ENCODE data around the gene RTN4. TPM values are rescaled to one million over a fixed set of nuclear protein-coding genes. Genes with fewer than 3 reads are reported as not detected.

RTN4 gene
- total RNA-seq, 1 donor from 2014 or later = 414 TPM

GRCh38 chr2:54957321-54957999 lies 92.8 kb downstream of the RTN4 start:
- H3K36me3 ChIP-seq (ENCODE audit: control insufficient read depth in 3 of 3, insufficient read depth in 3 of 3, low read length in 3 of 3) = no peaks in the 10 kb centered on the region
- no peak overlapping the region for H3K27ac ChIP-seq (ENCODE audit: low read depth, low read length)
- no peak overlapping the region for H3K4me3 ChIP-seq (ENCODE audit: low read length in 3 of 3)
- H3K4me1 ChIP-seq (ENCODE audit: control insufficient read depth in 3 of 3, insufficient read depth in 3 of 3, low read length in 3 of 3) = peaks cover 2 to 6% (median 4%) of the 10 kb centered on the region in 3 donors
- H3K9me3 ChIP-seq (ENCODE audit: control insufficient read depth in 3 of 3, low read length in 3 of 3) = no peaks in the 10 kb centered on the region
- H3K27me3 ChIP-seq (ENCODE audit: control insufficient read depth in 3 of 3, insufficient read depth in 3 of 3, low read length in 3 of 3) = no peaks in the 10 kb centered on the region
- H3K9ac ChIP-seq (ENCODE audit: low read depth in 1 of 3, low read length in 3 of 3) = no peak overlapping the region

GRCh38 chr2:54956111-54956627 lies 94.1 kb downstream of the RTN4 start:
- Histone ChIP-seq H3K9me3 (ENCODE audit: control insufficient read depth in 3 of 3, low read length in 3 of 3) (no peaks in the 10 kb centered on the region), H3K36me3 (ENCODE audit: control insufficient read depth in 3 of 3, insufficient read depth in 3 of 3, low read length in 3 of 3) (no peaks in the 10 kb centered on the region), H3K27ac (ENCODE audit: low read depth, low read length) (no peak overlapping the region)

DNA sequence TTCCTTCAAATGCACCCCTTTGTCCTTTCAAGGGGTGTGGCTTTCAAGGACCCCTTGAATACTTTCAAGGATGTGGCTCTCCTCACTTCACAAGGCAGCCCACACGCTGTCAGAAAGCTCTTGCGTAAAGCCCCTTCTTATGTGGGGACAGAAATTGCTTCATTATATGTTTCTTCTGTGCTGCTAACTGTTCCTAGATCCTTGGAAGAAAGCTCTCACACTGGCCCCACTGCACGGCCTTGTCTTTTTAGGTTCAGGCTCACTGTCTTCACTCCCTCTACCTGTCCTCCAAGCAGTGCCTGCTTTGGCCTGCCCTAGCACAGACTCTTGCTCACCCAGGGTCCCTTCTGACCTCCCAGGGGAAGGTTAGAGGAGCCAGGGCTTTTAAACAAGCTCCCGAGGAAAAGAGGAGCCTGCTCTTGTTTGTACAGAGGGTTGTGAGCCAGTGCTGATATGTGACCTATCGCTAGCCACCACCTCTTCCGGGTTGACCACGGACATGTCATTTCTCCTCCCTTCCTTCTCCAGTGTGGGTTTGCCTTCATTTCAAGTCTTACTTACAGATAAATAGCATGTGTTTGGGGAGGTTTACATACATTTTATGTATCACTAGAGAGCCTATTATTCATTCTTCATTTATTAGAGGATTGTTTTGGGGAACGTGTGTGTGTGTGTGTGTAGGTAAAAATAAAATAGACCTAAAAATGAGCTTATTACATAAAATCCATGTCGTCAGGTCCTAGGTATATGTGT lies 94.7 kb downstream of the RTN4 start:
- Histone ChIP-seq H3K4me3 (ENCODE audit: low read length in 3 of 3) (no peak overlapping the region), H3K27ac (ENCODE audit: low read depth, low read length) (no peak overlapping the region), H3K9ac (ENCODE audit: low read depth in 1 of 3, low read length in 3 of 3) (no peak overlapping the region), H3K27me3 (ENCODE audit: control insufficient read depth in 3 of 3, insufficient read depth in 3 of 3, low read length in 3 of 3) (no peaks in the 10 kb centered on the region), H3K4me1 (ENCODE audit: control insufficient read depth in 3 of 3, insufficient read depth in 3 of 3, low read length in 3 of 3) (peaks cover 2 to 6% (median 4%) of the 10 kb centered on the region in 3 donors), H3K9me3 (ENCODE audit: control insufficient read depth in 3 of 3, low read length in 3 of 3) (no peaks in the 10 kb centered on the region), H3K36me3 (ENCODE audit: control insufficient read depth in 3 of 3, insufficient read depth in 3 of 3, low read length in 3 of 3) (no peaks in the 10 kb centered on the region)

More at GRCh38 chr2:54956111-54956627, 94.1 kb downstream of the RTN4 start:
- Histone ChIP-seq H3K4me3 (ENCODE audit: low read length in 3 of 3) (no peak overlapping the region), H3K27me3 (ENCODE audit: control insufficient read depth in 3 of 3, insufficient read depth in 3 of 3, low read length in 3 of 3) (no peaks in the 10 kb centered on the region), H3K4me1 (ENCODE audit: control insufficient read depth in 3 of 3, insufficient read depth in 3 of 3, low read length in 3 of 3) (peaks cover 2 to 6% (median 4%) of the 10 kb centered on the region in 3 donors), H3K9ac (ENCODE audit: low read depth in 1 of 3, low read length in 3 of 3) (no peak overlapping the region)

DNA sequence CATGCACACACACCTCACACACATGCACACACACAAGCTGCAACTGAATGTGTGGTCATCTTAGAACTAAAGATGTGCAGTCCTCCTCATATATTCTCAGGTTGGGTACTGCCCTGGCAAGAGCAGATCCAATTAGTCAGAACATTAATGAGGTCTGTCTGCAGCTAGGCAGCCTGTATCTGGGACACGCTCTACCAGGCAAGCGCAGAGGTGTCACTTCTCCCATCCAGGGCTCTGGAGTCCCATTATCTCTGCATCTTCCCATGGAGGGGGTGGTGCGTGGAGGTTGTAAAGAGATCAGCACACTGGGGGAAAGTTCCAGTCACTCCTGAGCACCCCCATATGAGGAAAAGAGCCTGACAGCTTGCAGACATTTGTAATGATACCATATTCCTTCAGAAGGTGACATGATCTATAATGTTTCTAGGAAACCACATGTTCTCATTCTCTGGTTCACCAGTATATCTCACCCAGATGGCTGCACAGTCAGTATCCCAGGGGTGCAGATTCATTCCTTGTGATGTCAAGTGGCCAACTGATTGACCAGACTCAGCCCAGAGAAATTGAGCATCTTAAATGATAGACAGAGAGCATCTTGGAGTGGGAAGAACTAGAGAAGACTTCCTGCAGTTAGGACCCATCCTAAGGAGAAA lies 95.4 kb downstream of the RTN4 start:
- no peak overlapping the region for H3K4me3 ChIP-seq (ENCODE audit: low read length in 3 of 3)

GRCh38 chr2:54954158-54954557 lies 96.1 kb downstream of the RTN4 start:
- no peak overlapping the region for H3K27ac ChIP-seq (ENCODE audit: low read depth, low read length)
- H3K27me3 ChIP-seq (ENCODE audit: control insufficient read depth in 3 of 3, insufficient read depth in 3 of 3, low read length in 3 of 3) = no peaks in the 10 kb centered on the region
- no peaks in the 10 kb centered on the region for H3K9me3 ChIP-seq (ENCODE audit: control insufficient read depth in 3 of 3, low read length in 3 of 3)
- H3K9ac ChIP-seq (ENCODE audit: low read depth in 1 of 3, low read length in 3 of 3) = no peak overlapping the region
- H3K36me3 ChIP-seq (ENCODE audit: control insufficient read depth in 3 of 3, insufficient read depth in 3 of 3, low read length in 3 of 3) = no peaks in the 10 kb centered on the region
- no peak overlapping the region for H3K4me3 ChIP-seq (ENCODE audit: low read length in 3 of 3)
- peaks cover 2 to 6% (median 4%) of the 10 kb centered on the region in 3 donors for H3K4me1 ChIP-seq (ENCODE audit: control insufficient read depth in 3 of 3, insufficient read depth in 3 of 3, low read length in 3 of 3)

More for the DNA sequence above, 95.4 kb downstream of the RTN4 start:
- H3K9me3 ChIP-seq (ENCODE audit: control insufficient read depth in 3 of 3, low read length in 3 of 3) = no peaks in the 10 kb centered on the region
- no peak overlapping the region for H3K9ac ChIP-seq (ENCODE audit: low read depth in 1 of 3, low read length in 3 of 3)
- peaks cover 2 to 6% (median 4%) of the 10 kb centered on the region in 3 donors for H3K4me1 ChIP-seq (ENCODE audit: control insufficient read depth in 3 of 3, insufficient read depth in 3 of 3, low read length in 3 of 3)
- H3K27me3 ChIP-seq (ENCODE audit: control insufficient read depth in 3 of 3, insufficient read depth in 3 of 3, low read length in 3 of 3) = no peaks in the 10 kb centered on the region
- H3K27ac ChIP-seq (ENCODE audit: low read depth, low read length) = no peak overlapping the region
- H3K36me3 ChIP-seq (ENCODE audit: control insufficient read depth in 3 of 3, insufficient read depth in 3 of 3, low read length in 3 of 3) = no peaks in the 10 kb centered on the region

DNA sequence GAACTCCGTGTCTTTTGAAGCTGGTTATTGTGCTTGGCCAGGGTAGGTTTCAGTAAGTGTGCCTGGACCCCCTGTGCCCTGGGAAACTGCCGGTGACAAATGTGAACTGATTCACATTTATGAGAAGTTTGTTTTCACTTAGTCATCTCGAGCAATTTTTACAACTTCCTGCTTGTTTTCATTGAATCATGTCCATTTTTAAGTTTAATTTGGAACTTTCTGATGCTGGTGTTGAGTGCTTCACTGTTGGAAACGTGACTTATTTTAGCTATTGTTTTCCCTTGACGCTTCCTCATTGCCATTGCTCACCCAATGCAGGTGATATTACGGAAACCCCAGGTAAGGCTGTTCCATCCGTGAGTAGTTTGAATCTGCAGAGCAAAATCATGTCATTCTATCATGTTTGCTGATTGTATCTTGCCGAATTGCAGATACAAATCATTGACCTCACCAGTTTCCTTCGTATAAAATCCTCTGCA lies 97.2 kb downstream of the RTN4 start:
- no peak overlapping the region for H3K27ac ChIP-seq (ENCODE audit: low read depth, low read length)
- no peaks in the 10 kb centered on the region for H3K36me3 ChIP-seq (ENCODE audit: control insufficient read depth in 3 of 3, insufficient read depth in 3 of 3, low read length in 3 of 3)
- H3K4me1 ChIP-seq (ENCODE audit: control insufficient read depth in 3 of 3, insufficient read depth in 3 of 3, low read length in 3 of 3) = peaks cover 2 to 6% (median 4%) of the 10 kb centered on the region in 3 donors
- no peak overlapping the region for H3K9ac ChIP-seq (ENCODE audit: low read depth in 1 of 3, low read length in 3 of 3)
- no peaks in the 10 kb centered on the region for H3K27me3 ChIP-seq (ENCODE audit: control insufficient read depth in 3 of 3, insufficient read depth in 3 of 3, low read length in 3 of 3)
- H3K4me3 ChIP-seq (ENCODE audit: low read length in 3 of 3) = no peak overlapping the region
- H3K9me3 ChIP-seq (ENCODE audit: control insufficient read depth in 3 of 3, low read length in 3 of 3) = no peaks in the 10 kb centered on the region

DNA sequence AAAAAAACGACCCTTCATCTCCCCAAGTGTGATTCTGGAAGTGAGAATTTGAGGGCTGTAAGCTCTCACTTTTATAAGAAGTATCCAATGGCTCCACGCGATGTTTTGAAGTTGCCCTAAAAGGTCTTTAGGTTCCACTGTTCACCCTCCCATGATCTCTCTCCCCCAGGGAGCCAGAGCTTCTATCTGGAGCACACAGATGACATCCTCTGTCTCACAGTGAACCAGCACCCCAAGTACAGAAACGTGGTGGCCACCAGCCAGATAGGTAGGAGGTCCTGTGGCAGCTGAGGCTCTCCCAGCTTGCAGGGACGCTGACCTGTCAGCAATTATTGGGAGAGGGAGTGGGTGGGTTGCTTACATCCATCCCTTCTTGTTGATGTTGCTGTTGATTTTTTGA lies 97.8 kb downstream of the RTN4 start:
- Histone ChIP-seq H3K36me3 (ENCODE audit: control insufficient read depth in 3 of 3, insufficient read depth in 3 of 3, low read length in 3 of 3) (no peaks in the 10 kb centered on the region), H3K4me3 (ENCODE audit: low read length in 3 of 3) (no peak overlapping the region), H3K27ac (ENCODE audit: low read depth, low read length) (no peak overlapping the region), H3K9ac (ENCODE audit: low read depth in 1 of 3, low read length in 3 of 3) (no peak overlapping the region), H3K9me3 (ENCODE audit: control insufficient read depth in 3 of 3, low read length in 3 of 3) (no peaks in the 10 kb centered on the region), H3K4me1 (ENCODE audit: control insufficient read depth in 3 of 3, insufficient read depth in 3 of 3, low read length in 3 of 3) (peaks cover 2 to 10% (median 7%) of the 10 kb centered on the region in 3 donors), H3K27me3 (ENCODE audit: control insufficient read depth in 3 of 3, insufficient read depth in 3 of 3, low read length in 3 of 3) (no peaks in the 10 kb centered on the region)

DNA sequence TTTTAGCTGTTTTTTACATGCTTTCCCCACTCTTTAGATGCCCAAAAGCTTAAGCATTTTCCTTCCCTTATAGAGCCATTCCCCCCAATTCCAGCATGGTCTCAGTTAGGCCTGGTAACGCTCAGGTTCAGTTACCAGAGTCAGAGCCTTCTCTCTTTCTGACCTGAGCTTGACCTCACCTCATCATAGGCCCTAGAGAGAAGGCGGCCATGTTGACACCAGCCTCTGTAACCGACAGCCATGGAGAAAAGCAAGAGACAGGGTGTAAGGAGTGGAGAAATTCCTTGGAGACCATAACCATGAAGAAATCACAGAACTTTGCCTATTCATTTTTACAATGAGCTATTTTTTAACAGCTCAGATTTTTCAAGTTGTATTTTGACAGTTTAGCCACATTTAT lies 99.4 kb downstream of the RTN4 start:
- no peak overlapping the region for H3K4me3 ChIP-seq (ENCODE audit: low read length in 3 of 3)
- H3K36me3 ChIP-seq (ENCODE audit: control insufficient read depth in 3 of 3, insufficient read depth in 3 of 3, low read length in 3 of 3) = no peaks in the 10 kb centered on the region
- no peak overlapping the region for H3K27ac ChIP-seq (ENCODE audit: low read depth, low read length)
- no peak overlapping the region for H3K9ac ChIP-seq (ENCODE audit: low read depth in 1 of 3, low read length in 3 of 3)
- H3K9me3 ChIP-seq (ENCODE audit: control insufficient read depth in 3 of 3, low read length in 3 of 3) = no peaks in the 10 kb centered on the region
- H3K4me1 ChIP-seq (ENCODE audit: control insufficient read depth in 3 of 3, insufficient read depth in 3 of 3, low read length in 3 of 3) = peaks cover 14 to 23% (median 21%) of the 10 kb centered on the region in 3 donors
- H3K27me3 ChIP-seq (ENCODE audit: control insufficient read depth in 3 of 3, insufficient read depth in 3 of 3, low read length in 3 of 3) = no peaks in the 10 kb centered on the region

GRCh38 chr2:54949431-54949830 lies 100.8 kb downstream of the RTN4 start:
- H3K27me3 ChIP-seq (ENCODE audit: control insufficient read depth in 3 of 3, insufficient read depth in 3 of 3, low read length in 3 of 3) = no peaks in the 10 kb centered on the region
- peaks cover 20 to 25% (median 25%) of the 10 kb centered on the region in 3 donors for H3K4me1 ChIP-seq (ENCODE audit: control insufficient read depth in 3 of 3, insufficient read depth in 3 of 3, low read length in 3 of 3)
- H3K9ac ChIP-seq (ENCODE audit: low read depth in 1 of 3, low read length in 3 of 3) = no peak overlapping the region
- H3K27ac ChIP-seq (ENCODE audit: low read depth, low read length) = no peak overlapping the region
- no peaks in the 10 kb centered on the region for H3K36me3 ChIP-seq (ENCODE audit: control insufficient read depth in 3 of 3, insufficient read depth in 3 of 3, low read length in 3 of 3)
- no peaks in the 10 kb centered on the region for H3K9me3 ChIP-seq (ENCODE audit: control insufficient read depth in 3 of 3, low read length in 3 of 3)
- H3K4me3 ChIP-seq (ENCODE audit: low read length in 3 of 3) = no peak overlapping the region

All from skeletal muscle tissue (tissue), 4 donors.